ENCODE data around the gene C1QTNF3.
A peak's percentile ranks its signal among the peaks of the same experiment; 100 is the strongest.

The C1QTNF3 gene

GRCh38 chr5:33978306-33978705, 64.7 kb downstream of the C1QTNF3 start:
- Histone ChIP-seq H3K4me2 (ENCODE audit: low read length) (no peak overlapping the region), H3K79me2 (no peaks in the 10 kb centered on the region), H3K9me3 (ENCODE audit: control insufficient read depth, low read length) (no peaks in the 10 kb centered on the region), H3K4me3 (ENCODE audit: low read depth, low read length) (no peak overlapping the region), H3K27ac (no peak overlapping the region), H2AFZ (no peak overlapping the region), H3K4me1 (no peaks in the 10 kb centered on the region), H3K27me3 (ENCODE audit: control insufficient read depth, insufficient read depth, low read length) (no peaks in the 10 kb centered on the region), H3K36me3 (ENCODE audit: control insufficient read depth, insufficient read depth, low read length) (no peaks in the 10 kb centered on the region), H3K9ac (no peak overlapping the region)
- TF ChIP-seq, protein P1, sequence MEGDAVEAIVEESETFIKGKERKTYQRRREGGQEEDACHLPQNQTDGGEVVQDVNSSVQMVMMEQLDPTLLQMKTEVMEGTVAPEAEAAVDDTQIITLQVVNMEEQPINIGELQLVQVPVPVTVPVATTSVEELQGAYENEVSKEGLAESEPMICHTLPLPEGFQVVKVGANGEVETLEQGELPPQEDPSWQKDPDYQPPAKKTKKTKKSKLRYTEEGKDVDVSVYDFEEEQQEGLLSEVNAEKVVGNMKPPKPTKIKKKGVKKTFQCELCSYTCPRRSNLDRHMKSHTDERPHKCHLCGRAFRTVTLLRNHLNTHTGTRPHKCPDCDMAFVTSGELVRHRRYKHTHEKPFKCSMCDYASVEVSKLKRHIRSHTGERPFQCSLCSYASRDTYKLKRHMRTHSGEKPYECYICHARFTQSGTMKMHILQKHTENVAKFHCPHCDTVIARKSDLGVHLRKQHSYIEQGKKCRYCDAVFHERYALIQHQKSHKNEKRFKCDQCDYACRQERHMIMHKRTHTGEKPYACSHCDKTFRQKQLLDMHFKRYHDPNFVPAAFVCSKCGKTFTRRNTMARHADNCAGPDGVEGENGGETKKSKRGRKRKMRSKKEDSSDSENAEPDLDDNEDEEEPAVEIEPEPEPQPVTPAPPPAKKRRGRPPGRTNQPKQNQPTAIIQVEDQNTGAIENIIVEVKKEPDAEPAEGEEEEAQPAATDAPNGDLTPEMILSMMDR (IDR thresholded peaks at IDR 0.05) = no peak

DNA sequence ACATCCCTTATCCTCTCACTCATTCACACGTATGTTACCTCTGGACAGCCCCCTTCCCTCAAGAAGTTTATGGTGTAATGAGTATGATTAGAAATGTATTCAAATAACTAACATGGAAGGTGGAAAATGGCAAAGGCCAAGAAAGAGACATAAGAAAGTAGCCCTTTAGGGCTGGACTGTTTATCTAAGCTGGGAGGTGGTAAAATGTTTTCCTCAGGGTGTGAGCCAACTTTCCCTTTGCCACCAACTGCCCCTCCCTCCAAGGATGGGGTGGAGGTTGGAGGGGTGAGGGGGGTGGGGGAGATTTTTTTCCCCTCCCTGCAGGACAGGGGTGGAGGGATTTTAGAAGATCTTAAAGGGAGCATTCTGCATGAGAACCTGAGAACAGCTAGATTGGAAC, 66.7 kb downstream of the C1QTNF3 start:
- H3K4me3 ChIP-seq (ENCODE audit: low read depth, low read length) = no peak overlapping the region
- H3K36me3 ChIP-seq (ENCODE audit: control insufficient read depth, insufficient read depth, low read length) = no peaks in the 10 kb centered on the region
- no peak overlapping the region for H2AFZ ChIP-seq
- H3K27me3 ChIP-seq (ENCODE audit: control insufficient read depth, insufficient read depth, low read length) = no peaks in the 10 kb centered on the region
- TF ChIP-seq, protein P1 (IDR thresholded peaks at IDR 0.05) = no peak
- H3K79me2 ChIP-seq = no peaks in the 10 kb centered on the region
- H3K4me1 ChIP-seq = no peaks in the 10 kb centered on the region
- H3K4me2 ChIP-seq (ENCODE audit: low read length) = no peak overlapping the region
- H3K9me3 ChIP-seq (ENCODE audit: control insufficient read depth, low read length) = no peaks in the 10 kb centered on the region
- H3K27ac ChIP-seq = no peak overlapping the region
- H3K9ac ChIP-seq = no peak overlapping the region

DNA sequence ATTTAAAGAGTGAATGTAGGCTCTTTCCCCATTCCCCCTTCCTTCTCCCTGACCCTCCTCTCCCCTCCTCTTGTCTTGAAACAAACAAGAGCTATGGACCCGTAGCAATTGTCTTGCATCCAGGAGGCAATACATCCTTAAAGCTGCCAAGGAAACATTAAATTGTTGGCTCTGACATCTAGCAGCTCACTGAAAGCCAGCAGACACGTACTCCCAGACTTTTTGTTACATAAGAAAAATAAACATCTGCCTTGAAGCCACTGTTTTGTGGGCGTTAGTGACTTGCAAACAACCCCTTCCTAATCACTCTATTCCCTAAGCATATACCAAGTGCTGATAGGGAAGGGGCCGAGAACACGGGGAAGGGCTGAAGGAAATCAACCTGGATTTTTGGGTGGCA, 67.2 kb downstream of the C1QTNF3 start:
- TF ChIP-seq, protein P1 (IDR thresholded peaks at IDR 0.05) = no peak
- no peaks in the 10 kb centered on the region for H3K9me3 ChIP-seq (ENCODE audit: control insufficient read depth, low read length)
- no peaks in the 10 kb centered on the region for H3K36me3 ChIP-seq (ENCODE audit: control insufficient read depth, insufficient read depth, low read length)
- H3K27me3 ChIP-seq (ENCODE audit: control insufficient read depth, insufficient read depth, low read length) = no peaks in the 10 kb centered on the region
- H2AFZ ChIP-seq = no peak overlapping the region
- H3K4me1 ChIP-seq = no peaks in the 10 kb centered on the region
- H3K9ac ChIP-seq = no peak overlapping the region
- H3K27ac ChIP-seq = no peak overlapping the region
- no peak overlapping the region for H3K4me3 ChIP-seq (ENCODE audit: low read depth, low read length)
- H3K4me2 ChIP-seq (ENCODE audit: low read length) = no peak overlapping the region
- no peaks in the 10 kb centered on the region for H3K79me2 ChIP-seq

DNA sequence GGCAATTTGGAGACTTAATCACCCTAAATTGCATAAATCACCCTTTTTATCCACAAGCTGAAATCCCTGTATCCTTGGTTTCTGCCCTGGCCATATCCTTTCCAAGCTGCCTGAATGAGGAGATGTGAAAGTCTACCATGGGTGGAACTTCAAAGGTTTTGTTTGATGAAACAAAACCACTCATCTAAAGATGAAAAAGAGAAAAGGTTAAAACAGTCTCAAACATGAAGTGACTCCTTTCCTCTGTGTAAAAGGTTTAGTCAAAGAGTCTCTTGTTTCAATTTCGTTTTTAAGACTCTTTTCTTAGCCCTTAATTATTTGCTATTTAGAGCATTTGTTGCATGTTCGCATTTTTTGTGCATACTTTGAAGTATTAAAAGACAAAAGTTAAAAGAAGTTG, 69.7 kb downstream of the C1QTNF3 start:
- Histone ChIP-seq H3K9ac (no peak overlapping the region), H3K4me2 (ENCODE audit: low read length) (no peak overlapping the region), H3K27me3 (ENCODE audit: control insufficient read depth, insufficient read depth, low read length) (no peaks in the 10 kb centered on the region), H3K79me2 (no peaks in the 10 kb centered on the region), H2AFZ (no peak overlapping the region), H3K9me3 (ENCODE audit: control insufficient read depth, low read length) (no peaks in the 10 kb centered on the region), H3K36me3 (ENCODE audit: control insufficient read depth, insufficient read depth, low read length) (no peaks in the 10 kb centered on the region), H3K4me1 (no peaks in the 10 kb centered on the region), H3K4me3 (ENCODE audit: low read depth, low read length) (no peak overlapping the region), H3K27ac (no peak overlapping the region)
- TF ChIP-seq, protein P1 (IDR thresholded peaks at IDR 0.05) = no peak

GRCh38 chr5:33969572-33970452, 73.2 kb downstream of the C1QTNF3 start:
- no peaks in the 10 kb centered on the region for H3K79me2 ChIP-seq
- peak overlapping the region; percentile 1 for H2AFZ ChIP-seq
- TF ChIP-seq, protein P1 (IDR thresholded peaks at IDR 0.05) = peak; percentile 27
- no peaks in the 10 kb centered on the region for H3K4me1 ChIP-seq
- no peak overlapping the region for H3K4me2 ChIP-seq (ENCODE audit: low read length)
- no peaks in the 10 kb centered on the region for H3K27me3 ChIP-seq (ENCODE audit: control insufficient read depth, insufficient read depth, low read length)
- no peak overlapping the region for H3K4me3 ChIP-seq (ENCODE audit: low read depth, low read length)
- H3K36me3 ChIP-seq (ENCODE audit: control insufficient read depth, insufficient read depth, low read length) = no peaks in the 10 kb centered on the region
- no peak overlapping the region for H3K27ac ChIP-seq
- H3K9ac ChIP-seq = no peak overlapping the region
- H3K9me3 ChIP-seq (ENCODE audit: control insufficient read depth, low read length) = no peaks in the 10 kb centered on the region
